HK-2 (cell line): ENCODE measurements around the gene PLSCR5.
A peak's percentile ranks its signal among the peaks of the same experiment; 100 is the strongest.

Experiments used
- DNase-seq: peaks from one replicate; pipeline ENCODE4 v3.0.0-alpha.2; 2018; ENCODE audit not compliant: unreplicated experiment

The PLSCR5 gene

DNA sequence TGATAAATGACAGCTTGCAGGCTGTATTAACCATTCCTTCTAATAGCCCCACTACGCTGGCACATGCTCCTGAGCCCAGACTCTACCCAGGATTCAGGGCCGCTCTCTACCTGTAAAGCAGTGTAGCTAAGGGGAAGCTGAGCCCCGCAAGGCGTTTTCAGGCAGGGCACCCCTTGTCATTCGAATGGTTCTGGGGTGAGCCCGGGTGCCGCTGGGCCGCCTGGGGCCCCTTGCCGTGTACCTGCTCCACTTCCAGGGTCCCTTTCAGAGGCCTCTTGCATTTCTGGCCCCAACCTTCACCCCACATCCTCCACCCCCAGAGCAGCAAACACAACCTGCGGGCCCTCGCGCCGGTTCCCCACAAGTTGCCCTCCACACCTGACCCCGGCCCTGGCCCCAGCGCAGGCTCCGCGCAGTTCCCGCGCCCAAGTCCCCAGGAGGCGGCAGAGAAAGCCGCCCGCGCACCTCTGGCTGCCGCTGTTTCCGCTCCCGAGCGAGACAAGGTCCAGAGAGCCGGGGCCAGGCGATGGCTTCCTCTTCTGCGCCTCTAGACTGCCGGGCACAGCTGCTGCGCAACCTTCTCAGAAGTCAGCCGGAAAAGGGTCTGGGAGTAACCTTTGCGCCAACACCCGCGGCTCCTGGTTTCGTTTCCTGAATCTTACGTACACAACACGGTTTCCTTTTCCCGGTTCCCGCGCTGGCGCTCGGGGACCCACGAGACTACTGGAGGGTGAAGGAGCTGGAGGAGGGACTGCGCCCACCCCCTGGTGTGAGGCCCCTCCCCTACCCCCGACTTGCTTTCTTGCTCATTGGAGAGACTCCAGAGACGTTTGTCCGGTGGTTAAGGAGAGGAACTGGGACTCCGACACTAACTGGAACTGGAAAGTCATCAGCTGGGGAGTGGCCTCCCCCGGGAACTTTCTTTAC, 60.9 kb downstream of the PLSCR5 start, which contains the start of gene PLSCR1:
Gene PLSCR1, minus strand, starts transcription at position 606 of the 927 bp plus-strand sequence. CDS start 8,055 bp downstream, outside the sequence.
- peak; percentile 97 for DNase-seq

DNA sequence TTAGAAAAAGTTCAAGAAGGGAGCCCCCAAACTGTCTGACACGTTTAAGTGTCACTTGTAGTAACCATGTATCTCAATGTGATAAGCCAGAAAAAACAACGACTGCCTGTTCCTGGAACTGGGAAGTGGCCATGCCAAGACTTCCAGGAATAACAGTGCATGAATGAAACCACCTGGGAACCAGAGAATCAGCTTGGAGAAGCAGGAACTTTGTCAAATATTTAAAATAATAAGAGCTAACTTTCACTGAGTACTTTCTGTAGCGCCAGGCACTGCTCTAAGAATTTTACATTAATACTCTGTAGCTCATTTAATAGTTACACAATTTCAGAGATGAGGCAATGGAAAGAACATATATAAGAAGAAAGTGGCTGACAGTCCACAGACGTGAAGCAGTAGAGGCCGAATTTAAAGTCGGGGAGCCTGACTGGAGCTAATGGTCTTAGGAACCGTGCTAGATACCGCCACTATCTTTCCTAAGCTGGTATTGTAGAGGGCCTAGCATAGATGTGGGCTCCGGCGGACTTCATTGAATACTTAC, 61.6 kb downstream of the PLSCR5 start:
- DNase-seq = peak; percentile 7

DNA sequence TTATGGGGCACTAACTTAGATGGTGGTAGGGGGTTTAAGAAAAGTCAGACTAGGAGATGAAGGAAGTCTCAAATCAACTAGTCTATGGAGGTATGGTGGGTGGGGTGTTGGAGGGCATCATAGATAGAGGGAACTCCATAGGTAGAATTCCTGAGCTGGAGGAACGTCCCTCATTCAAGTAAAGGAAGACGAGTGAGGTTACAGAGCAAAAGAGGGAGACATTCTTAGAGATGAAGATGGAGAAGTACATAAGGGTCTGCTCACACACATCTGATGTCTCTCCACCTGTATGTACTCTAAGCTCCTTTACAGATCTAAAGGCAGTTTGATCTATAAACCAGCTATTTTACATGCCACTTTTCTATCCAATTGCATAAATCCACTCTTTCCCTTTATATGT, 62.2 kb downstream of the PLSCR5 start:
- DNase-seq = no peak

DNA sequence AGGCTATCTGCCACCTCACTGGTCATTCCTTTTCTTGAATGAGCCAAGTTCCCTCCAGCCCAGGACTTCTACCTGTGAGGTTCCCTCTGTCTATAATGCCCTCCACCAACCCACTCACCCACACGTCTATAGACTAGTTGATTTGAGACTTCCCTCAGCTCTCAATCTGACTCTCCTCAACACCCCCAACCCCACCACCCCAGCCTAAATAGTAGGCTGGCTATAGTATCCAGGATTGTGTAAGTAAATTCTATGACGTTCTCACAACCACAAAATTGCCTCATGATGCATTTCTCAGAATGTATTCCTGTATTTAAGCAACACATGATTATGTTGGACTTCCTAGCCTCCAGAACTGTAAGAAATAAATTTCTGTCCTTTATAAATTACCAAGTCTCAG, 63.0 kb downstream of the PLSCR5 start:
- no peak for DNase-seq

DNA sequence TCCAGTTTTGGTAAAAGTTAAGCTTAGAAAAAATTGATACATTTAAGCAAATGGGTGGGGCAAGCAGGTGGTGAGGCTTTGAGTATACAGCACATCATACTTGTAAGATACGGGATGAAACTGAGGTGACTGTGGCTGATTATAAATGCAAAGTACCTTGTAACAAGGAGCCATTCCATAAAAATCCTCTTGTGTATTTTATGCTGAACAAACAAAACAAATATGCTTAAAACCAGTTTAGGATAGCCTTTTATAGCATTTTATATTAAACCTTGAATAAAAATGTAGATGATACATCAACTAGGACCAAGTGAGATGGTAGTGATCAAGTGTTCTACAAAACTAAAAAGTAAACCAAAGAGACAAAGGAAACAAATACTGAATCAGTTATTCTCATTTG, 64.2 kb downstream of the PLSCR5 start:
- no peak for DNase-seq

DNA sequence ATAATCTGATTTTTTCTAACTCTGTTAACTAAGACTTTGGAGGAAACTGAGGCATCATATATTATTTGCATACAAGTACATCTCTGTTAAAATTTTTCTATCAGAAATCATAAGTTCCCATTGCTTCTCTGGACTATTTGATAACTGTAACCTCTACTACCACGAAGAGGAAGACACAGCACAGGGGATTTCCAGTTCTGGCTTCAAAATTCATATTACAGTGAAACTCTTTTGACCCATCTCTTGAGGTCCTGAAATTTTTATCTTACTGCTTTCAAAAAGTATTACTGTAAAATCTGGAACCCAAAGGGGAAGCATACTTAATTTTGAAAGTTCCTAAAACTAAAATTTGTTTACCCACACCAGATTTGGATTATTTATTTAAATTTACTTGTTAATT, 64.9 kb downstream of the PLSCR5 start:
- no peak for DNase-seq

DNA sequence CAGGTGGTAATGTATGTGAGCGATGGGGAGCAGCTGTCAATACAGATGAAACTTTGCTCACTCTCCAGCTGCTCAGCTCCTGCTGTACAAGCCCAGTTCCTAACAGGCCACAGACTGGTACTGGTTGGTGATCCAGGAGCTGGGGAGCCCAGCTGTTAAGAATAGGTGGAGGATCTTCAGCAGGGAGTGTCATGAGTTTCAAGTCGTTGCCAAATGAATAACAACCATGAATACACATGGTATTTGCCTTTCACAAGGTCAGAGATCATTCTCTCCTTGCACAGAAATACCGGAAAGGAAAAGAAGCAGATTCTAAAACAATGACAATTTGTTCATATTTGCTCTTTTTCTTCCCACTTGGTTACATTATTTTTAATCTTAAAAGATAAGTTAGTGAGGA, 65.8 kb downstream of the PLSCR5 start:
- DNase-seq = no peak

DNA sequence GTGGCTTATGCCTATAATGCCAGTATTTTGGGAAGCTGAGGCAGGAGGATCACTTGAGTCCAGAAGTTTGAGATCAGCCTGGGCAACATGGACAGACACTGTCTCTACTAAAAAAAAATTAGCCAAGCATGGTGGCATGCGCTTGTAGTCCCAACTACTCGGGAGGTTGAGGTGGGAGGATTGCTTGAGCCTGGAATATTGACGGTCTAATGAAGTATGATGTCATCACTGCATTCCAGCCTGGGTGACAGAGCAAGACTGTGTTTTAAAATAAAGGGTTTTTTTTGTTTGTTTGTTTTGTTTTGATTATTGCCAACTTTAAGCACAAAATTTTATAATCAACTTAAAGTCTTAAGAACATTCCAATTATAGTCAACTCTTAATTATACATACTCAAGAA, 67.5 kb downstream of the PLSCR5 start:
- DNase-seq = no peak

DNA sequence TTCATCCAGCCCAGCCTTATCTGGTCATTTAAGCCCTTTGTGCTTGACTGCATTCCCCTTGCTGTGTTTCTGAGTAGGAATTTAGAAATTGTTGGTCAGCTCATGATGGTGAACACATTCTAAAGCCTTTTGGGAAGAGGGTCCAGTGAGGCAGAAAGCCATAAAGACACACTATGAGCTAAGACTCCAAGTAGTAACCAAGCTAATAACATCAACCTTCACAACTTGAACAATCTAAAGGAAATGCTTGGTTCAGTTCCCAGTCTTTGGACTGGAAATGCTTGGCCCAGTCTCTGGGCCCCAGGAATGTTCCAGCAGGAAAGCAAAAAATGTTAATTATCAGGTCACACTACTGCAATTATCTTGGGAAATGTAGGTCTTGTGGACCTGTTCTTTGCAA, 68.5 kb downstream of the PLSCR5 start:
- no peak for DNase-seq
